Gastrocnemius medialis (tissue), 4 donors: ENCODE results near the gene BRPF1. TPM values are rescaled to one million over a fixed set of nuclear protein-coding genes. Genes with fewer than 3 reads are reported as not detected.

ENCODE experiments used
- ATAC-seq, 2 donors: fragments of 150-250 bp; one replicate each; pipeline ENCODE4 v1.9.1; 2016
- DNase-seq, 2 donors: peaks; one replicate each; pipeline ENCODE4 v3.0.0-alpha.2; 2019
- H3K27ac ChIP-seq, 4 donors: fragments of 200-600 bp; sonication (generic); 1 replicate in 1 of 4; 2 replicates in 3 of 4; pipeline ENCODE4 v1.5.1; 2016 to 2018; ENCODE audit warnings: mild to moderate bottlenecking in 2 of 4, moderate library complexity in 1 of 4
- H3K27me3 ChIP-seq, 3 donors: fragments of 200-600 bp; sonication (generic) in 2 of 3; 1 replicate in 1 of 3; 2 replicates in 2 of 3; pipeline versions ENCODE4 v1.5.1 to v1.6.0; 2016 to 2019; ENCODE audit warnings: mild to moderate bottlenecking in 1 of 3, moderate library complexity in 1 of 3
- H3K36me3 ChIP-seq, 2 donors: fragments of 200-600 bp; sonication (generic) in 1 of 2; one replicate each; pipeline ENCODE4 v1.5.1; 2017 to 2018
- H3K4me1 ChIP-seq, 2 donors: fragments of 200-600 bp; sonication (generic) in 1 of 2; one replicate each; pipeline ENCODE4 v1.5.1; 2016 to 2017; ENCODE audit warnings: mild to moderate bottlenecking in 2 of 2
- H3K4me3 ChIP-seq, 4 donors: fragments of 200-600 bp; sonication (generic) in 3 of 4; 1 replicate in 1 of 4; 2 replicates in 3 of 4; pipeline ENCODE4 v1.5.1; 2016 to 2019; ENCODE audit warnings: mild to moderate bottlenecking in 2 of 4
- H3K9me3 ChIP-seq, 3 donors: fragments of 200-600 bp; sonication (generic) in 2 of 3; 1 replicate in 1 of 3; 2 replicates in 2 of 3; pipeline ENCODE4 v1.5.1; 2016 to 2019
- POLR2A ChIP-seq, 2 donors: fragments of 450-650 bp; IDR thresholded peaks; one replicate each; pipeline ENCODE4 v1.6.1; 2017; ENCODE audit warnings: antibody characterized with exemption in 2 of 2, mild to moderate bottlenecking in 2 of 2, moderate library complexity in 2 of 2
- in situ Hi-C, 4 donors: fragments of 200-750 bp; cut with MboI; loops; one replicate each; pipeline versions ENCODE4 v1.15.0 to v1.8.0; 2017; ENCODE audit warnings: low sequenced_read_pairs in 4 of 4
- intact Hi-C: fragments of 100-400 bp; cut with DNase I; formaldehyde crosslinking; loops from one replicate; pipeline ENCODE4 v1.15.1; 2023; ENCODE audit warnings: low total_unique reads
- total RNA-seq, 4 donors: library from RNA; depleted of rRNA; stranded (reverse); fragments of >200 nt; gene quantifications; one replicate each; pipeline versions ENCODE4 v1.1.0 to v1.2.3, GENCODE V29; 2016
- TF ChIP-seq, protein P1 (sequence below), 5 experiments: fragments of 450-650 bp in 3 of 5; fragments of 200-600 bp in 2 of 5; sonication (generic) in 2 of 5; IDR thresholded peaks in 4 of 5; conservative IDR thresholded peaks in 1 of 5; 1 replicate in 4 of 5; 2 replicates in 1 of 5; pipeline ENCODE4 v1.5.1; 2016 to 2019; ENCODE audit warnings: antibody characterized with exemption in 5 of 5, mild to moderate bottlenecking in 3 of 5, moderate library complexity in 3 of 5

Gene BRPF1
- total RNA-seq, 4 donors from 2014 or later, result 12.0 to 19.5 (median 14.7) TPM

DNA sequence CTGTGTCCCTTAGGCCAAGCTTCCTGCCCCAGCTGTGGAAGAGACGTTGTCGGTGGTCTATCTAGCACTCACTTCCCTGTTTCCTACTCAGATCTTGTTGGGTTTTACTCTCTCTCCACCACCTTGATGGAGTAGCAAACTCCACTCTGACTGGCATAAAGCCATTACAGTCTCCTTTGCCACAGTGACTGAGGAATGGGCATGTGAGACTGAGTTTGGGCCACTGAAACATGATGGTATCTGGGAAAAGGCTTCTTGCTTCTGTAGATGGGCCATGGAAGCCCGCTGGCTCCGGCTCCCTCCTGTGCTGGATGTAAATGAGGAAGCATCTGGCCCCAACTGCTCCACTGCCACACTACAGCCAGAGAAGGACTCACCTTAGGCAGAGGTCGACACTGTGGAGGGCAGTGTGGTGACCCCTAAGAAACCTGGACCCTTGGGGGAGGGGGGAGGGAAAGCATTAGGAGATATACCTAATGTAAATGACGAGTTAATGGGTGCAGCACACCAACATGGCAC lies 47.6 kb downstream of the BRPF1 start:
- H3K4me1 ChIP-seq, result no peaks in the 10 kb centered on the region
- intact Hi-C loops (no loop called here), in situ Hi-C loops (no loop called here)
- H3K9me3 ChIP-seq, result no peaks in the 10 kb centered on the region
- TF ChIP-seq, protein P1, sequence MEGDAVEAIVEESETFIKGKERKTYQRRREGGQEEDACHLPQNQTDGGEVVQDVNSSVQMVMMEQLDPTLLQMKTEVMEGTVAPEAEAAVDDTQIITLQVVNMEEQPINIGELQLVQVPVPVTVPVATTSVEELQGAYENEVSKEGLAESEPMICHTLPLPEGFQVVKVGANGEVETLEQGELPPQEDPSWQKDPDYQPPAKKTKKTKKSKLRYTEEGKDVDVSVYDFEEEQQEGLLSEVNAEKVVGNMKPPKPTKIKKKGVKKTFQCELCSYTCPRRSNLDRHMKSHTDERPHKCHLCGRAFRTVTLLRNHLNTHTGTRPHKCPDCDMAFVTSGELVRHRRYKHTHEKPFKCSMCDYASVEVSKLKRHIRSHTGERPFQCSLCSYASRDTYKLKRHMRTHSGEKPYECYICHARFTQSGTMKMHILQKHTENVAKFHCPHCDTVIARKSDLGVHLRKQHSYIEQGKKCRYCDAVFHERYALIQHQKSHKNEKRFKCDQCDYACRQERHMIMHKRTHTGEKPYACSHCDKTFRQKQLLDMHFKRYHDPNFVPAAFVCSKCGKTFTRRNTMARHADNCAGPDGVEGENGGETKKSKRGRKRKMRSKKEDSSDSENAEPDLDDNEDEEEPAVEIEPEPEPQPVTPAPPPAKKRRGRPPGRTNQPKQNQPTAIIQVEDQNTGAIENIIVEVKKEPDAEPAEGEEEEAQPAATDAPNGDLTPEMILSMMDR (IDR thresholded peaks at IDR 0.05 in 4 of 5, conservative IDR thresholded peaks at IDR 0.05 in 1 of 5), result no peak
- no peak for TF ChIP-seq POLR2A (IDR thresholded peaks at IDR 0.05)
- no peak overlapping the region for H3K4me3 ChIP-seq
- no peak for ATAC-seq
- DNase-seq, result no peak
- peaks cover 0 to 38% of the 10 kb centered on the region in 2 donors for H3K36me3 ChIP-seq
- no peak overlapping the region for H3K27ac ChIP-seq
- no peaks in the 10 kb centered on the region for H3K27me3 ChIP-seq

- H3K4me3 ChIP-seq, result no peak overlapping the region
- H3K4me1 ChIP-seq, result no peaks in the 10 kb centered on the region
- peaks cover 0 to 45% of the 10 kb centered on the region in 2 donors for H3K36me3 ChIP-seq
- no peak overlapping the region for H3K27ac ChIP-seq
- TF ChIP-seq, protein P1 (IDR thresholded peaks at IDR 0.05 in 4 of 5, conservative IDR thresholded peaks at IDR 0.05 in 1 of 5), result no peak
- TF ChIP-seq POLR2A (IDR thresholded peaks at IDR 0.05), result no peak
- no peaks in the 10 kb centered on the region for H3K9me3 ChIP-seq
- intact Hi-C loops (no loop called here), in situ Hi-C loops (no loop called here)
- no peaks in the 10 kb centered on the region for H3K27me3 ChIP-seq
- ATAC-seq (no peak), DNase-seq (no peak)
Observed at GRCh38 chr3:9779721-9780457, 48.4 kb downstream of the BRPF1 start.

DNA sequence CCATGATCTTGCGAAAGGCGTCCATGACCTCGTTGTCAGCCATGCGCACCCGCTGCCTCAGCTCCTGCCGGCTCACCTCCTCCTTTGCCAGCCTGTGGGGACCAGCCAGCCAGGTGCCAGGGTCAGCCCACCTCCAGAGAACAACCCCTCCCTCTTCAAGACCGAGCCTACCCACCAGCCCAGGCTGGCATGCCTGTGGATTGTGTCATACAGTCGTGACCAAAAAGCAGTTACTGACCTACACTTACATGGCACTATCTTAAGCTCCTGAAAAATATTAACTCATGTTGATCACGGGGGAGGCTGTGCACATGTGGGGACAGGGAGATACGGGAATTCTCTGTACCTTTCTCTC lies 48.9 kb downstream of the BRPF1 start:
- in situ Hi-C loops, result no loop called here

GRCh38 chr3:9780910-9781309 lies 49.4 kb downstream of the BRPF1 start:
- Histone ChIP-seq H3K4me3 (no peak overlapping the region), H3K27ac (no peak overlapping the region), H3K4me1 (no peaks in the 10 kb centered on the region), H3K36me3 (peaks cover 0 to 55% of the 10 kb centered on the region in 2 donors), H3K27me3 (no peaks in the 10 kb centered on the region), H3K9me3 (no peaks in the 10 kb centered on the region)
- intact Hi-C loops (no loop called here), in situ Hi-C loops (no loop called here)
- no peak for ATAC-seq
- TF ChIP-seq, protein P1 (IDR thresholded peaks at IDR 0.05 in 4 of 5, conservative IDR thresholded peaks at IDR 0.05 in 1 of 5), result no peak
- DNase-seq, result no peak

More for the DNA sequence above, 48.9 kb downstream of the BRPF1 start:
- no peak overlapping the region for H3K4me3 ChIP-seq
- intact Hi-C loops, result no loop called here
- no peak for ATAC-seq
- H3K27me3 ChIP-seq, result no peaks in the 10 kb centered on the region
- DNase-seq, result no peak
- H3K4me1 ChIP-seq, result no peaks in the 10 kb centered on the region
- H3K27ac ChIP-seq, result no peak overlapping the region
- no peaks in the 10 kb centered on the region for H3K9me3 ChIP-seq
- H3K36me3 ChIP-seq, result peaks cover 0 to 51% of the 10 kb centered on the region in 2 donors
- TF ChIP-seq, protein P1 (IDR thresholded peaks at IDR 0.05 in 4 of 5, conservative IDR thresholded peaks at IDR 0.05 in 1 of 5), result no peak
- TF ChIP-seq POLR2A (IDR thresholded peaks at IDR 0.05), result no peak
